ENCODE results near the gene MCEE.

MCEE gene

DNA sequence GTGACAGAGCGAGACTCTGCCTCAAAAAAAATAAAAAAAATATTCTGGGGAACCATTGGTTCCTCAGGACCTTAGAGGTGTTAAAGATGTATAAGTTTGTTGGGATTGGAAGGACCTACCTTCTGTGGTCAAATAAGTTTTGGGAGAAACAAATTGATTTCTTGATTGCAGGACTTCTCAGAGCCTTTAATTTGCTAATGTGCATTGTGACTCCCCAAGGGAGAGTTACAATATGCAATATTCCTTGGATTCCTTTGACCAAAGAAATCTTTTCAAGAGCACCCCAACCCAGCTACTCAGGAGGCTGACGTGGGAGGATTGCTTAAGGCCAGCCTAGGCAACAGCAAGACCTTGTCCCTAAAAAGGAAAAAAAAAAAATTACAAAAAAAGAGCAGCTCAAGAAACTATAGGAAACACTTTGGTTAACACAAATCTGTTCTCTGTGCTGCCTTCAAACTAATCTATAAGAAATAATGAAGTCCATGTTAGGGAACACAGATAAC, 55.1 kb downstream of the MCEE start:
- DNase-seq: no peak

DNA sequence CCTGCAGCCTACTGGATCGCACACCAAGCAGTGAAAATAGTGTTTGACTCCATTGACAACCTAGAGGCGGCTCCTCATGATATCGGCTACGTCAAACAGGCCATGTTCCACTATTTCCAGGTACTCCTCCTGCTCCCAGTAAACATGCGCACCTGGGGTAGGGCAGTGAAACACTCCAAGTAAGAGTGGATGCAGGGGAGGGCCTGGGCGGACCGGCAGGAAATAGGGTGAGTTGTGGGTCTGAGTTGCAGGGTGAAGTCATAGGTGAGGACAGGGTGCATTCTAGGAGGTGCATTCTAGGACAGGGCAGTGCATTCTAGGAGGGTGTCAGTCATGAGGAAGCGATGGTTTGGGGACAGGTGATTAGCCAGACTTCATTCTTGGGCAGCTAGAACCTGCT, 56.6 kb downstream of the MCEE start:
- DNase-seq: no peak

DNA sequence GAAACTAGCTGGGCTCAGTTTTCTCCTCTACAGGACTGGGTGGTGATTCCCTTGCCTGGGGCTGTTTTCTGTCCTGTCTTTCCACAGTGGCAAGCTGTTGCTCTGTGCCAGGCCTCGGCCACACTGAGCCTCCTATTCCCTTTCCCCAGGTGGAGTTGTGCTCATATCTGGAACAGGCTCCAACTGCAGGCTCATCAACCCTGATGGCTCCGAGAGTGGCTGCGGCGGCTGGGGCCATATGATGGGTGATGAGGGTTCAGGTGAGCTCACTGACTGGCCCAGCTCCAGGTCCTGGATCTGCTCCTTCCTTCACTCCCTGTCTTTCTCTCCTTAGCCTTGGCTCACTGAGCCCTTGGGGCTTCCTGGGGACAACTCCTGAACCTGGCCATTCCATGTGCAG, 57.5 kb downstream of the MCEE start:
- DNase-seq: no peak

DNA sequence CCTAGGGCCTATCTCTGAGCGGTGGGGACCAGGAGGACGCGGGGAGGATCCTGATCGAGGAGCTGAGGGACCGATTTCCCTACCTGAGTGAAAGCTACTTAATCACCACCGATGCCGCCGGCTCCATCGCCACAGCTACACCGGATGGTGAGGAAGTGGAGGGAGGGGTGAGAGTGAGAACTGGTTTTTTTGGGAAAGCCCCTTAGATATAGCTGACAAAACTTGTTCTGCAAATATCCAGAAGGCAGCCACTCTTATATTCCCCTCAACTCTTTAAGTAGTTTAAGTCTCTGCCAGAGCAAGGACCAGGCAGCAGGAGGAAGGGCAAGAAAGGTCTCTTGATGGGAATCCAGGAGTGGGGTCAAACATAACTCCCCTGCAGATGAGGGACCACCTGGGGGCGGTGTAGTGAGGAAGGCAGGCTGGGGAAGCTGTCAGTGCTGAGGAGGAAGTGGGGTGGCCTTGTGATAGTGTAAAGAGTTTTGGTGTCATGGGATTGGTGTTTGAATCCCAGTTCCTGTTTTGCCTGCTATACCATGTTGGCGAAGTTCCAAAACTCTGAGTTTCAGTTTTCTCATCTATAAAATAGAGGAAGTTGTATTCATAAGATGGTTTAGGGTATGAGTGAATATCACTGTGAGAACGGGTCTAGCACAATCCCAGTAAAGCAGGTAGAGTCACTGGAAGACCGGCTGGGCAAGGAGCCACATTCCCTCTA, 58.2 kb downstream of the MCEE start:
- no peak for DNase-seq

DNA sequence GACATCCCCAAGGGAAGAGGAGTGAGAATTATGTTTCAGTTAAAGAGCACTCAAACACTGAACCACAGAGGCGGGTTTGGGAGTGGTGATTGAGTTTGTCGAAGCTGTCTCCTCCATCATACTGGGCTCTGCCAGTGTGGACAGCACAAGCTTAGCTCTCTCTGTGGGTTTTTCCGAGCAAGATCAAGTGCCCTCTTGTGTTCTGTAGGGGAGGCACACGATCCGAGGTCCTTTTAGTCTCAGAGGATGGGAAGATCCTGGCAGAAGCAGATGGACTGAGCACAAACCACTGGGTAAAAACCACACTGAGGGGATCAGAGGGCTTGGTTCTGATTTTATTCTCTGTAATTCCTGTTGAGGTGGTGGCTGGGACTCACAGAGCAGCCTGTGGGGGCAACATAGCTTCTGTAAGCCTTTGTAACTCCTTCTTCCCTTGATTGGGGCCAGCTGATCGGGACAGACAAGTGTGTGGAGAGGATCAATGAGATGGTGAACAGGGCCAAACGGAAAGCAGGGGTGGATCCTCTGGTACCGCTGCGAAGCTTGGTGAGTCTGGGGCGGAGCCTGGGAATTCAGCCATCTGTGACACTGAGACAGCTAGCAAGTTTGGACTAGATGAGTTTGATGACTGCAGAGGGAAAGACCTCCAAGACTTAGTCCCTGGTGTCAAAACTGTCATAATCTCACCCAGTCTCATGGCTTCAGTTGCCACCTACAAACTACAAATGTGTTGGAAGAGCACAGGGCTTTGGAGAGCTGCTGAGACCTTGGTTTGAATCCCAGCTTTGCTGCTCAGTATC, 59.5 kb downstream of the MCEE start:
- peak in 1 of 2 experiments; percentile 36 for DNase-seq

DNA sequence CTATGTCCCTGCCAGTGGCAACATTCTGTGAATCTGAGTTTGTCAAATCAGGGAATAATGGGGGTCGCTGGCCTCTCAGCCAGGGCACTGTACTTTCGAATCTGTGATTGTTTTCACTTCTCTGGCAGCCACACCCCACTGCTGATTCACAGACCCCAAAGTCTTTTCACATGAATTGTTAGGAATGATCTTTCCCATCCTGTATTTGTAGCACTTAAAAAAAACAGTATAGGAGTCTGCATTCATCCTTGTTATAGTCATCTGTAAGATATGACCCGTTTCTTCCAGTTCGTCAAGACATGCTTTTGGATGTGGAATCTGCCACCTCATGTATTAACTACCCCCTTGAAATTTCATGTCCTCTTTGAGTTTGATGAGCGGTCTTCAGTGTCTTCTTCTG, 60.7 kb downstream of the MCEE start:
- no peak for DNase-seq

DNA sequence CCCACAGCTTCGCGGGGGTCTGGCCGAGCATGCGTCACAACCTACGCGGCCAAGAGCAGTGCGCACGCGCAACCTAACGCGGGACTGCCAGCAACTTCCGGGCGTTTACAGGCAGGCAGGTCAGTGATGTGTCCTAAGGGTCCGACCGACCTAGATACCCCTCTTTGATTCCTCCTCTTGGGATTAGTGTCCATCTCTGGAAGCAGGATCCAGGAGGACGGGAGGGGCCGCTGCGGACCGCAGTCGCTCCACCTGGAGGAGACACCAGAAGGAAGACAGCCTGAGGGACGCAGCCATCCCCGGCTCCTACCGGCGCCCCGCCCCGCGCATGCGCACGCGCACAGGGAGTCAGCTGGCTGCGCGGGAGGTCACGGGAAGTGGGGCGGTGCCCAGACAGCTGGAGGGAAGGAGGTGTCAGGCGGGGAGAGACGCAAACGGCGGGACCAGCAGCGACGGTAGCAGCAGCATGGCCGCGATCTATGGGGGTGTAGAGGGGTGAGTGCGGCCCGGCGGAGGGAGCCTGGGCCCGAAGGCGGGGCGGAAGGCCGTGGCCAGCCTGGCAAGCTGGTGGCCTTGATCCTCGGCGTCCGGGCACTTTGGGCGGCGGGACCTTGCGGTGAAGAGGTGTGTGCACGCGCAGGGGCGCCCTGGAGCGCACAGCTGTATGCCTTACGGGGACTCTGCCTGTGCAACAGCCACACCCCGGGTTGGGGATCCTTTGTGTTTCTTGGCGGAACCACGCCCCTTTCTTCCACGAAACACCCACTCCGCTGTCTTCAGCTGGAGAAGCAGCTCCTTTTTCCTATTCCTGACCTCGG, 61.6 kb downstream of the MCEE start, which contains the start of gene NAGK:
TSS of gene NAGK (plus strand) at position 431 of the 818 bp plus-strand sequence. CDS start at position 467, 36 bp downstream.
- peak; percentile 89 to 92 for DNase-seq

DNA sequence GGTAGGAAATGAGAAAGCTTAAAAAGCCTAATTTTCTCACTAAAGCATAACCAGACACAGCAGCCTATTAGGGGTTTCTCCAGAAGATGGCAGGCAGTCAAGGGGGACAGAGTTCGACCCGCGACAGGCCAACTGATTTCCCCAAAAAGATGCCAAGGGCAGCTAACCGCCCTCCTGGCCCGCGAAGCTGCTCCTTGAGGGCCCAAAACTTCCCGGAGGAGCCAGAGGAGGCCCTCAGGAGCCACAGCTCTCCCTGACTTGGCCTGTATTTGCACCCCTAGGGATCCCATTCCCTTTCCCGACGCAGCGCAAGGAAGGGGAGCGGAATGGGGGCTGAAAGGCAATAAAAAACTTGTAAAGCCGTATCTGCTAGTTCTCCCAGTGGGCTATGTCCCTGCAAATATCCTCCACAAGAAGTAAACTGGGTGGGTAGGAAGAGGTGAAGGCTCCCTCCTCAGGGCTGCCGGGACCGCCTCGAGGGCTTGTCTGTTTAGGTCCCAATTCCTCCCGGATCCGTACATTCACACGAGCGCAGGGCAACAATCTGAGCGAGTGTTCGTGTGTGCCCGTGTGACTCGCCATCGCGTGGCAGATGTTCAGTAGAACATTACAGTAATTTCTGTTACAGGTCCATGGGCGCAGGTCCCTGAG, 62.3 kb downstream of the MCEE start:
- DNase-seq: peak in 1 of 2 experiments; percentile 10

DNA sequence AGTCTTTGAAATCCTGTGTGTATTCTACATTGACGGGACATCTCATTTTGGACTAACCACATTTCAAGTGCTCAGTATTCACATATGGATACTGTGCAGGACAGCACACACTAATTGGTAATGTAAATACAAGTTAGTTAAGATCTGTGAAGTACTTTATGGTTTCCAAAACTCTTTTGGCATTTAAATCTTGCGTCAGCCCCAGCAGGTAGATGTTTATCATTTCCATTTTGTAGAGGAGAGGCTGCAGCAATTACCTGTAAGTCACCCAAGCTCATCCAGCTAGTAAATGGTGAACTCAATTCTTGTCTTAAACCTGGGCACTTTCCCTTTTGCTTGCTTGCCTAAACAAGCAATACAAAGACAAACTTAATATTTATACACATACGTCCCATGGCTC, 63.2 kb downstream of the MCEE start:
- DNase-seq: no peak

DNA sequence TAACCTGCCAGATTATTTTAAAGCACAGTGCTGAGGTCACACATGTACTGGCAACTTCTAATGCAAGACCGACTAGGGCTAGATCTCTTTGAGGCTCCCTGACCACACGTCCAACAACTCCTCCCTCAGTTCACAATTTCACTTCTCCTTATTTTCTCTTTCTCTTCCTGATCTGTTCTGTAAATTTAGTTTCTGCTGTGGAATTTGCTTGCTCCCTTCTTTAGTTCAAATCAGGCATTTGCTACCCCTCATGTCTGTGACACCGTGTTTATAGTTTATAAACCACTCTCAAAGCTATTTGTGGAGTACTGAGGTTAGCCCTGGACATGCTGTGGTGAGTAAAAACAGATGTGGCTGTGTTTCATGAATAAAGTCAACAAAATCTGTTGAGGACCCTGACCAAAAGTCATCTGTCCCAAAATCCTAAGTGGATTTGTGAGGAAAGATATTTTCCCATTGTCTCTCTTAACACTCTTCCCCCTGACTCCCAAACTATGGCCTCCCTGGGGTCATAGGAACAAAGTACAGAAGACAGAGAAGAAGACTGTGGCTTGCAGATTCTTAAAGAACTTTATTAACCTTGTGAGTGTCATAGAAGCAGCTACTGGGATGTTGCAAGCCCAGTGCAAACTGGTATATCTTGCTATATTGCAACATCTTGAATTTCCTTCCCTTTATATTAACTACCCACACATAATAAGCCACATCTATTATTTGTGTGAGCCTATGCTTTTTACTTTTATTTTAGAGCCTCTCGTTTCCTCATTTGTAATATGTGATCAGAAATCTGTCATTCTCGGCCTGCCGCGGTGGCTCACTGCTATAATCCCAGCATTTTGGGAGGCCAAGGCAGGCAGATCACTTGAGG, 65.0 kb downstream of the MCEE start:
- DNase-seq: no peak

DNA sequence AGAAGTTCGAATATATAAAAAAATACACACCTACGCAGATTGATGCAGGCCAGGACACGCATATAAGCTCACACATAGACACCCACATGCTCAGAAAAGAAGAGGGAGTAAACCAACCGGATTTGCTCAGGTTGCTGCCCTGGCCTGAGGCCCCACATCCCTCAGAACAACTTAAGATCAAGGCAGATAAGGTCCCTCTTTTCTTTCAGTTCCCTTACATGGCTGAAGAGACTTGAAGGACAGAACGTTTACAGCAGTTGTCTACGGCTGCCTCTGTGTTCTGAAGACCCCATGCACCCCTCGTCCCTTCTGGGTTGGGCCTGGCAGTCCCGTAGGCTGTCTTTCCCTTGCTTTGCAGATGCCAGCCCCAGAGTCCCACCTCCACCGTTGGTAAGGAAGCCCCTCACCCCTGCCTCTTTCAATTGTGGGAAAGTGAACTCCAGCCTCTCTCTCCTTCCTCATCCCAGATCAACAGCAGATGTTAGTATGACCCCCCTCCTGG, 65.9 kb downstream of the MCEE start:
- no peak for DNase-seq

DNA sequence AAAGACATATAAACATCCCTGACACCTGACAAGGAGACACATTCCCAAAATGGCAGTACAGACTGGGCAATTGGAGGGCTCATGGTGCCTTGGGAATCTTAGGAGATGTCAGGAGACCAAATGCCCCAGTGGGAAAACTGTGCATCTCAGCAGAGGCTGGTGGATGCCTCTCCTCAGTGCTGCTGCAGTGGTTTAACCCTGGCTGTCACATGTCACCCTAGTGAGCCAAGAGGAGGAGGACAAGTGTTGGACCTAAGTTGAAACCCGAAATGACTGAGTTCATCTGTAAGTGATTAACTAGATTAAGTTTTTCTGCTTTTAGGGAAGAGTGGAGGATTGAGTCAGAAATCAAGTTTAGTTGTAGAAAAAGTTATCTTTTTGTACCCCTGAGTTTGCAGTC, 66.8 kb downstream of the MCEE start:
- no peak for DNase-seq

DNA sequence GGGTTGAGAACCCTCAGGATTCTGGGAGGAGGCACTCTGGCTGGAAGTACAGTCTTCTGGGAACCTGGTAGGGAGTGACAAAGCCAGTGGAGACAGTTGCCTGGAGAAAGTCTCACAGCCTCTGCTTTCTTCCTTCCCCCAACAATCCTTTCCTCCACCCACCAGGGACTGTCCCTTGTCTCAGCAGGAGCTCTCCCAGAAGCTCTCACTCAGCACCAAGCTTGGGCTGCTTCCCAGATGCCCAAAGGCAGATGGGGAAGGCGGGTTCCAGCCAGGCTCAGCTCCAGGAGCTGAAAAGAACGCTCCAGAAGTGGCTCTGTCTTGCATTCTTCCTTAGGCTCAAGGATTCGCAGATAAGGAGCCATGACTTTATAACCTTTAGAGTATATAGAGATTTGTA, 69.2 kb downstream of the MCEE start:
- no peak for DNase-seq

DNA sequence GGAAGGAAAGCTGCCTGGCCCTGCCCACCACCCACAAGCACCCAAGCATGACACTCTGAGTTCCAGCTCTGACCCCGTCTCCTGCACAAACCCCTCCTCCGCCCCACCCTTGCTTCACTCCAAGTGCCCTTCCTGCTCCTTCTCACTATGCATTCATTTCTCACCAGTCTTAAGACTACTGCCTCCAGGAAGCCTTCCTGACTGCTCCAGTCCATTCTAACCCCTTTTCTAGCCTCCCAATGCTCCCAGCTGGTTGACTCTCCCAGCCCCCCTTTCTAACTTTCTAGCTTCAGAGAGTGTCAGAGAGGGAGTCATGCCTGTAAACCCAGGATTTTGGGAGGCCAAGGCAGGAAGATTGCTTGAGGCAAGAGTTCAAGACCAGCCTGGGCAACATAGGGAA, 69.8 kb downstream of the MCEE start:
- DNase-seq: no peak
